GM18507 (cell line): ENCODE measurements around the gene POLRMT.
A peak's percentile ranks its signal among the peaks of the same experiment; 100 is the strongest.

ENCODE experiments used
- DNase-seq: peaks from one replicate; pipeline ENCODE4 v3.0.0; 2011; ENCODE audit warnings: low read depth; ENCODE audit not compliant: insufficient read length; ENCODE audit errors: extremely low spot score
- FAIRE-seq: peaks from 2 replicates; lab custom pipeline; 2011; peaks lifted over from hg19 to GRCh38; lab: Jason Lieb, UNC

Gene POLRMT

DNA sequence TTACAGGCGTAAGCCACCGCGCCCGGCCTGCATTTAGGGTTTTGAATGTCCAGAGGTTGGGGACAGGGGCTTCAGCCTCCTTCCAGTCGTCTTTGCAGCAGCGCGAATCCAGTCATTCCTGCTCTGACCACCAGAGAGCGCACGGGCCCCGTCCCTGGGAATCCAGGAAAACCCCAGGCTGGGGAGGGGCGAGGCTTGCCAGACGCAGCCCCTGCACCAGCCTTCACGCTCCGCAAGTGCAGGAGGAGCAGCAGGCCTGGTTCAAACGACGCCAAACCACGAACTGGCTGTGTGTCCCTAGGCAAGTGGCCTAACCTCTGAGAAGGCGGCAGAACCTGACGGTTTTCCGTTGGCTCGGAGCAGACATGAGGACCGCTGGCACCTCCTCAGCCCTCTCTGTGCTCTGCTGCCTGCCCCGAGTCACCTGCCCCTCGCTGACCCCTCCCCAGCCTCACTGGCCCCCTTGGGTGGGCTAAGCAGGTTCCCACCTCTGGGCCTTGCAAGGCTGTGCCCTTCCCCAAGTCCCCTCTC is 31.6 kb upstream of the POLRMT start:
- peak; percentile 72 for DNase-seq
- FAIRE-seq = peak; percentile 71

DNA sequence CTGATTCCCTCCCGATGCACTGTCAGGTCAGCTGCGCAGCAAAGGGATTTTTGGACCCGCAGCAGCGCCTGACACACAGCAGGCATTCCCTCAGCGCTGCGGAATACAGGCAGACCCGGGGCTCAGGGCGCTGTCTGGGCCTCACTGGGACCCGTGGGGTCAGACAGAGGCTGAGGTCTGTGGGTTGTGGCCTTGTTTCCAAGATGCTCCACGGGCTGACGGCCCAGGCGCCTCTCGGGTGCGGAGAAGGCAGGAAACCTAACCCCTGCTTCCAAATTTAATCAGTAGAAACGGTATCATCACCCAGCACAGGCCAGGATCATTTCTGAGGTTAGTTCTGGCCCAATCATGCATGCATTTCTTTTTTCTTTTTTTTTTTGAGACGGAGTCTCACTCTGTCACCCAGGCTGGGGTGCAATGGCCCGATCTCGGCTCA is 30.4 kb upstream of the POLRMT start:
- FAIRE-seq = no peak
- no peak for DNase-seq

DNA sequence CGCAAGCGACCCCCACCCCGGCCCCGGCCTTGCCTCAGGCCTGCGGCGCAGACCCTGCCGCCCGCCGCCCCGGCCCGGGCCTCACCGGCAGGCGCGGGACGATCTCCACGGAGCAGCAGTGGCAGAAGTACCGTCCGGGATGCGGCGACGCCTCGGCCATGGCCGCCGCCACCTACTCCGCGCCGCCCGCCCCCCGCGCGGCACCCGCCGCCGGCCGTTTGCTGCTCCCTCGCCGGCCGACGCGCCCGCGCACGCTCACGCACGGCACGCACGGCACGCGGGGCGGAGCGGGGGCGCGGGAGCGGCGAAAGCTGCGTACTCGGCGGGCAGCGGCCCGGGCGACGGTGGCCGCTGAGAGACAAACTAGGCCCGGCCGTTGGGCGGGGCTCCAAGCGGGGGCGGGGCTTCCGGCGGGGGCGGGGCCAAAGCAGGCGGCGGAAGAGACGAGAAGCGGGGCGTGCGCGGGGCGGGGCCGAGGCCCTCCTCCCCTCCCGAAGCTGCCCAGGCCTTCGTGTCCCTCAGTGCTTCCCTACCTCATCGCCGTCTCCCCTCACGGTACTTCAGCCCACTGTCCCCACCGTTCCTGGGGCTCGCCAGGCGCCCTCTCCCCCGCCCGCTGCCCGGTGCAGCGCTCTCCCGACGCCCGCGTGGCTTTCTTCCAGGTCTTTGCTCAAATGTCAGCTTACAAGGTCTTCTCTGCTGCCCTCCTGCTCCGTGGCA is 29.8 kb upstream of the POLRMT start, which contains the start of gene RNF126:
Gene RNF126, minus strand, starts transcription at position 253 of the 720 bp plus-strand sequence. Its CDS starts 93 bp downstream, at position 160.
- DNase-seq = peak; percentile 96
- peak; percentile 89 for FAIRE-seq

DNA sequence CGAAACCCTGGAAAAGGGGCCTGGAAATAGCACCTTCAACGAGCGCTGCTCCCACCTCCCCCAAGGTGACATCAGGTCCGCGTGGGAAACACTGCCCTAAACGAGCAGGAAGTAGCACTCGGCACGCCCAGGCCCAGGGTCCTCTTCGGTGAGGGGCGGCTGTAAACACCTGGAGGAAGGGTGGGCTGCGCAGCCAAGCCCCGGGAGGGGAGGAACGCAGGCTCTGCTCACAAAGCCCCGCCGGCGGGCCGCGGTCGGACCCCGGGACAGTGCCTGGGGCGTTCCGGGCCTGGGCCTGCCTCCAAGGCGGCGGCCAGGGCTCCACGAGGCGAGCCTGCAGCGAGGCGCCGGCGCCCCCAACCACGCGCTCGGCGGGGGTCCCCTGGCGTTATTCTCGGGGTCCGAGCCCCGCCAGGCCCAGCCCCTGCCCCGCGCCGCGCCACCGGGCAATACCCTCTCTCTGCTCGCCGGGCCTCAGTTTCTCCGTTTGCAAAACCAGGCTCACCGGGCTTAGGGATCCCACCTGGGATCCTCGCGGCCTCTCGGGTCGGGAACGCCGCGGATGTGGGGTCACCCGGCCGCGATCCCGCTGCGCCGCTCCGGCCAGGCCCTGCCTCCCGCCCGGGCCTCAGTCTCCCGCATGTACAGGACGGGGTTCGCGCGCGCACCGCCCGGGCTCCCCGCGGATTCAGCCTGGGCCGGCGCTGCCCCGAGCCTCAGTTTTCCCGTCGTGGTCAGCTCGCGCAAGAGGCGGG is 29.0 kb upstream of the POLRMT start:
- peak; percentile 85 for FAIRE-seq
- DNase-seq = no peak

DNA sequence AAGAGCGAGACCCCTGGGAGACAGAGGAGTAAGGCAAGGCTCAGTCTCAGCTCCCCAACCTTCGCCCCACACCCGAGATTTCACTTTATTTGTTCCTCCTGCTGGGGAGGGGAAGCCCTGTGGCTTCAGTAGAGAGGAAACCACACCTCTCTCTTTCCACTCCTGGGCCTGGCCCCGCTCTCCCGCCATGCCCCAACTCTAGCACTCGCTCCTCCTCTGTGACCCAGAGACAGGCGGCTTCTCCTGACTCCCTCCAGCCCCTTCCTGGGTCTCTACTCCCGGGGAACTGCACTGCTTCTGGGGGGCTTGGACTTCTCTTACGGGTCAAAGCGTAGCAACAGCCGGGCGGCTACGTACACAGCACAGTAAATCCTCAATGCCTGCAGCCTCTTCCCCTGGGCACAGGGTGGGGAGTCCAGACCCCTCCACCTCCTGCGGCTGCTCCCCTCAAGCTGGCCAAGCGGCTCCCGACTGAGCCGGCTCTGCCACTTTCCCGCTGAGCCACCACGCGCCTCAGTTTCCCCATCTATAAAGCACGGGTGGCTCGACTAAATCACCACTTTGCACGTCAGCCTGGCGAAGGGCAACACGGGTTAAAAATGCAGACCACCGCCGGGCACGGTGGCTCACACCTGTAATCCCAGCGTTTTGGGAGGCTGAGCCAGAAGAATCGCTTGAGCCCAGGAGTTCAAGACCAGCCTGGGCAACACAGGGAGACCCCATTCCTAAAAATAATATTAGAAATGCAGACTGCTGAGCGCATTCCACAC is 28.3 kb upstream of the POLRMT start:
- peak; percentile 50 for DNase-seq
- peak; percentile 96 for FAIRE-seq

DNA sequence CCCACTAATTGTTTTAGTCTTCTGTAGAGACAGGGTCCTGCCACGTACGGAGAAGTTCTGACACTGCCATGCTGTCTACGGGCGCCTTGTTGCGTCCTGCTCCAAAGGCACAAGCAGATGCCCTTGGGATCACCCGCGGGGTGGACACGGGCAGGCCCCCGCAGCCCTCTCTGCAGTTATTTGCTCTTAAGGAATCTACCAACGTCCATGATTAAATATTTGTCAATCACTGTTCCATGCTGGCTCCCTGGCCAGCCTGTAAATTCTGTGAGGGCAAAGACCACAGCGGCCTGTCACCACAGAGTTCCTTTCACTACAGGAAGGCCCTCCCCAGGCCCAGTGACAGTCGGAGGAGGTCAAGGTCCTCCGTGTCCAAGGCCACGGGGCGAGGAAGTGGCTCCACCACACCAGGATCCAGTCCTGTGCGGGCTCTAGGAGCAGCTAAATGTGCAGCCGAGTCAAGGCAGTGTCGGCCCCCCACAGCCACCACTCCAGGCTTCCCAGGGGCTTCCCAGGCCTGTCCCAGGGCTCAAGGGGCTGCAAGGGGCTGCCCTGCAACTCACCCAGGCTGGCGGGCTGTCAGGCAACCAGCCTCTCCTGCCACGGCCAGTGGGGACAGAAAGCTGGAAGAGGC is 27.6 kb upstream of the POLRMT start:
- FAIRE-seq (peak; percentile 67), DNase-seq (no peak)

DNA sequence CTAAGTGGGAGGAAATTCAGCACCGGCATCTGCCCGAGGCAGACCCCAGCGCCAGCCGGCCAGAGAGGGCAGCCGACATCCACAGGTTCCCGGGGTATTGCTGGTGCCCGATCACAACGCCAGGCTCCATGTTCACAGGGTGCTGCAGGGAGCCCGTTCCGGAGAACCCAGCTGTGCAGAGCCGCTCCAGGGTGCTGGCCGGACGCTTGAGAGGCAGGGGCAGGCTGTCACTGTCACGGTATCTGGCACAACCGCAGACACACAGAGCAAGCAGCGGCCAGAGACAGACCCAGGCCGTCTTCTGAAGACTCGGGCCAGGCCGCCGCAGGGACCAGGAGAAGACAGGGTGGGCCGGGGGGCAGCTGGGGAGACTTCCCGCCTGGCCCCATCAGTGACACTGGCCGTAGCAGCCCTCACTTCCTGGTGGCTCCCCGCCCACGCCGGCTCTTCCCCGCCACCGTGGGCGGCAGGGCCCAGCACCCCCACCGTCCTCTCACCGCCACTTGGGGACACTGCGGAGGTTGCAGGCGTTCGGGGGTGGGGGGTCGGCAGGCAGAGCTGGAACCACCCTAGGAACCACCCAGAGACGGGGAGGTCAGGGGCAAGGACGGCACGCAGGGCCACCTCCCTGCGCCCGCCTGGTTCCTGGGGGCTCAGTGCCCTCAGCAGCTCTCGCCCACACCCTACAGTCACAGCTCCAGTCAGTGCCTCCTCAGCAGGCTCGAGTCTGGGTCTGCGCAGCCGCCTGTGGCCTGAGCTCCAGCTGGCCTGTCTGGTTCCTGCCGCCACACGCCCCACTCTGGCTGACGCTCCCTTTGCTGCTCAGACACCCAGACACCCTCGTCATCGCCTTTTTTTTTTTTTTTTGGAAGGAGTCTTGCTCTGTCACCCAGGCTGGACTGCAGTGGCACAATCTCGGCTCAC is 25.8 kb upstream of the POLRMT start:
- FAIRE-seq (no peak), DNase-seq (no peak)

DNA sequence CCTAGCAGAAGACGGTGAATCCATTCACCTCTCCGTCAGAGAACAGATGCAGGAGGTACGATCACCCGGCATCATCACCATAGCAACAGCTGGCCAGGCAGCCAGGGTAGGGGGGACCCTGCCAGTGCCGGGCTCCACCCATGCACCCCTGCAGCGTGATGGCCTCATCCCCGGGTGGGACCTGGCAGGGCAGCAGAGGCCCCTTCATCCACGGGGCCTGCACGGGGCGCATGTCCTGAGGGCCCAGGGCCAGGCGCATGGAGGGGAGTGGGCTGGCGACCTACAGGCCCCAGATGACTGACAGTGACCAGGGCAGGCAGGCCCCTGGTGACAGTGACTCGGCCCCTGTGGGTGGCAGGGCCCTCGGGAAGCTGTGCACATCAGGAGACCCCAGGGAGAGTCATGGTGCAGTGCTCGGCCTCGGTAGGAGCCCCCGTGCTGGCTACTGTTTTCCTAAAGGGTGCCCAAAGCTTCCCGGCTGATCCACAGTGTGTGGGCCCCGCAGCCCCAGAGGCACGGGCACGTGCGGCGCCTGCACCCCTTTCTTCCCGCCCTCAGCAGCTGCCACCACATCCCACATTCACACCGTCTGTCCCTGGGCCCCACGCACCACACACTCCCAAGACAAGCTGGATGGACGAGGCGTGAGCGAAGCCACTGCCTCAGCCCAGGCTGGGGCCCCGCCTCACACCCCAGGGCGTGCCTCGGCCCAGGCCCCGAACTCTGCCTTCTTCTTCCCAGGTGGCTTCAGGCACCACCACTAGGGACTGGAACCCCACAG is 24.9 kb upstream of the POLRMT start:
- DNase-seq (no peak), FAIRE-seq (no peak)

DNA sequence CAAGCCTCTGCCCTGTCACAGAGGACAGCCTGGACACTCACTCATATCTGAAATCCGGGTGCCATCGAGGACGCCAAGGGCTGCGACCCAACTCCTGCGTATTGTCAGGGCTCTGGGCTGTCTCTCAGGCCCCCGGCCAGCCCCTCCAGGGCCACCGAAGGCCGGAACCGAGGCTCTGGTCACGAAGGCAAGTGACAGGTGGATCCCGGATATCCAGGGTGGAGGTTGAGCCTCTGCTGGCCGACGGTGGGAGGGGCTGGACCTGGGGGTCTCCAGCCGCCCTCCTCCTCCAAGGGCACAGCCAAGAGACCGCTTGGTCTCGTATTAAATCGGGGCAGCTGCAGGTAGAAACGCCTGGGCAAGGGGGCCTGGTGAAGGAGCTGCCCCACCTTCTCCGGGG is 24.3 kb upstream of the POLRMT start:
- DNase-seq = no peak
- no peak for FAIRE-seq

DNA sequence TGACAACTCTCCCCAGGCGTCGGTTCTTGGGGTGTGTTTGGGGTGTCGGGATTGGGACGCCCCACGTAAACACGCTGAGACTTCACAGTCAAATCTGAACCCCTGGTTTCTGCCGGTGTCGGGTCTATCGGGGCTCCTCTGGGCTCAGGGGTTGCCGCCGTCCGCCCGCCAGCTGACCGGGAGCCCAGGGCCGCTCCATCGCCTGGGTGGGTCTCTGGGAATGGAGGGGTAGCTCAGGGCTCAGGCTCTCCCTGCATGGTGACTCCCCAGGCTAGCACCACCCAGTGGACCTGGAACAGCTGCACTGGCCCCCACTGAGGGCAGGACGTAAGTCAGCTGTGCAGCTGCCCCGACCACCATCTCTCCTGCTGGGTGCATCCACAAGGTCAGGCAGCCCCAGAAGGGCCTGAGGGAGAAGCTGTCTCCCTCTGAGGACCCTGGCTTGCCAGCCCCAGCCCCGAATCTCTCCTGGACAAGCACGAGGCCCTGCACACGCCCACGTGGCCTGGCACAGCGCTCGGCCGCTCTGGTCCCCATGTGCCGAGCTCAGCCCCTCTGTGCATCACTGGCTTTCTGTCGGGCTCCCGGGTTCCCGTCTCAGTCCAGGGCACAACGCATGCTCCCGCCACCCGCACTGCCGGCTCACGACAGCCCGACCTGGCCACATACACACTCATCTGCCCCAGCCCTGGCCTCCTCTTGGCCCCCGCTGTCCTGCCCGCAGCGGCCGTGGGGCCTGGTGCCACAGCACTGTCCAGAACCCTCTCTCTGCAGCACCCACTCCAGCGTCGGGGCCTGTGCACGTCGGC is 23.6 kb upstream of the POLRMT start:
- DNase-seq (no peak), FAIRE-seq (no peak)

DNA sequence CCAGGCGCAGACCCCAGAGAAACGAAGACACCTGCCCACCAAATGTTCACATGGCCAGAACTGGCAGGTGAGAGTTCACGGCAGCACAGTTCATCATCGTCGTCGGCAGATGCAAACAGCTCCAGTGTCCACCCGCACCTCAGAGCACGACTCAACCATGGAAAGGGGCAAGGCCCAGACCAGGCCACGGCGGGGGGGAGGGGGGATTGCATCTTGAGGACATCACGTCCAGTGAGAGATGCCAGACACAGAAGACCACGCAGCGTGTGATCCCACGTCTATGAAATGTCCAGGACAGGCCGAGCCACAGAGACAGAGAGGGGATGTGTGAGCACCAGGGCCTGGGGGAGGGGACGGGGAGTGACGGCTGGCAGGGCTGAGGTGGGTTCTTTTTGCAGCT is 22.4 kb upstream of the POLRMT start:
- FAIRE-seq = no peak

DNA sequence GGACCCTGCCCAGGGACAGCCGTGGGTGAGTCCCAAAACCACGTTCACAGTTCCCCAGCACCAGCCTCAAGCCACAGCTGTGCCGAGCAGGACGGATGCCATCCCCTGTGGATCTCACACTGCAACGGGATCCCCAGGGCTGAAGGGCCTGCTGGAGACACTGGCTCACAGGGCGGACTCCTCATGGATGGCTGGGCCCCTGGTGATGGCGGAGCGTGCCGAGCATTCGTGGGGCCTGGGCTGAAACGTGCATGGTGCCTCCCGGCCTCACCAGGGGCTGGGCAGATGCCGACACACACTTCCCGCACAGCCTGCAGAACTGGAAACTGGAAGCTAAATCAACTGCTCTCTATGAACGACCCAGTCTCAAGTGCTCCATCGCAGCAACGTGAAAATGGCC is 20.1 kb upstream of the POLRMT start:
- DNase-seq (no peak), FAIRE-seq (no peak)

More for the DNA sequence above, 22.4 kb upstream of the POLRMT start:
- no peak for DNase-seq

DNA sequence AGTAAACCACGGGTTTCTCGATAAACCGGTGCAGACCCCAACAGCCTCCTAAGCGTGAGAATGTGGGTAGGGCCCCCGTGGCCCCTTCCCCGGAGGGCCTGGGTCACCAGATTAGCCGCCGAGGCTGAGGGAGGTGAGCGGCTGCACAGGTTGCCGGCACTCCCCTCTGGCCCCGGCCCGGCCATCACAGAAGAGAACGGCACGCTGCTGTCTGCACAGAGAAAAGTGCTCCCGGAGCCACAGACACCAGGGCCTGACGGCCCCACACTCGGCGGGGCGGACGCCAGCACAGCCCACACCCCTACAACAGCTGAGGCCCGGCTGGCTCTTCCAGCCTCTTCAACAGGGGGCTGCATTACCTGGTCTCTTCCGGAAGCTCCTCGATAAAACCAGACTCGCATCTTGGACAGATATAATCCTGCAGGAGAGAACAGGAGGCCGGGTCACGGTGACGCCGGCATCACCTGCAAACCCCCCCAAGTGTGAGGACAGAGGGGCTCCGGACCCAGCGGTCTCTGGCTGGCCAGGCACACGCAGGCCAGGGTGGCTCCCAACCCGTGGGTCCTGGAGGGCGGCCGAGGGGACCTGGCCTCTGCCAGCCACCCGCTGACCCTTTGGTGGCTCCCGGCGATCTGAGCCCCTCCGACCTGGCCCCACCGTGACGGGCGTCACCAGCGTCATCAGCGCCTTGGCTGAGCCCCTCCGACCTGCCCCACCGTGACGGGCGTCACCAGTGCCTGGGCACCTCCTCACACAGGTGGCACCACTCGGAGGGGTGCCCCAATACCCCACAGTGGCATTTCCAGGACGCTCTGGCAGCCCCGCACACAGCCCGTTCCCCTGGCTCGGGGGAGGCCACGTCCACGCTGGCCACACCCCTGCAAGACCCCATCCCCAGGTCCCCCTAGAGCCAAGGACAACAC is 19.4 kb upstream of the POLRMT start:
- FAIRE-seq = no peak
- DNase-seq = no peak

DNA sequence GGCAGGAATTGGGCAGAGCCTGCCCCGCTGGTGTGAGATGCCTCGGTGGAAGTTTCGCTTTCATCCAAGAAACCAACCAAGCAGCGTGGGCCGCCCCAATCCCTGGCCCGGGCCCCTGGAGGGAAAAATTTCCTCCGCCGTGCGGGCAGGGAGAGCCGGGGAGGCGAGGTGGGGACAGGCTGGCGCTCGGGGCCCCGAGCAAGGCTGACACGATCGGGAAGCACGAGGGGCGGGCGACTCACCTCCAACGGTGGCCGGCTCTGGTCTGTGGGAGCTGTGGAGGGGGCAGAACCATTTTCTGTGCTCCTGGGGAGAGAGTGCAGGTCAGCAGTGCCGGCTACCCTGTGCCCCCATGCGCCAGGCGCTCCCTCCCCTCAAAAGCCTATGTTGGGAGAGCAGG is 18.7 kb upstream of the POLRMT start:
- no peak for FAIRE-seq

DNA sequence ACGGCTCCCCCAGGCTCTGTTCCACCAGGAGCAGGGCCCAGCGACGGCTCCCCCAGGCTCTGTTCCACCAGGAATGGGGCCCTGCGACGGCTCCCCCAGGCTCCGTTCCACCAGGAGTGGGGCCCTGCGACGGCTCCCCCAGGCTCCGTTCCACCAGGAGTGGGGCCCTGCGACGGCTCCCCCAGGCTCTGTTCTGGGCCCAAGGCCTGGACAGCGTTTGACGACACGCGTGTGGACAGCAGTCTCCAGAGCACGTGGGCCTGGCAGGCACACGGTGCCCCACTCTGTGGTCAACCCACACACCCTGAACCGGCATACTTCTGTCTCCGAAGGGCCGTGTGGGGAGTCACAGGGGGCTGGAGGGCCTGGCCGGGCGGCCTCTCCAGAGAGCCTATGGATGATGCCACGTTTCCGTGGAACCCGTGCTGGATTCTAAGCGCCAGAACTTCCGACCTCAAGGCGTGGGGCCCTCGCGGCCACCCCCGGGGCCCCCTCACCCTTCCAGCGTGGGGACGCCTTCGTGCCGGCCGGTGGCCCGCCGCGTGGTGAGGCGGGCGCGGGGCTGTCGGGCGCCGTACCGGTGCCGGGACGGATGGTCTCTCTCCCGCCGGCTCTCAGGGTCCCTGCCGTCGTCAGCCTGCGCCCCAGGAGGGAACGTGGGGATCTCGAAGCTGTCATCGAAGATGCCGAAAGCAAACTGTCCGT is 17.9 kb upstream of the POLRMT start:
- FAIRE-seq (no peak), DNase-seq (no peak)

More for the DNA sequence above, 18.7 kb upstream of the POLRMT start:
- no peak for DNase-seq
